HCT116 (cell line): Measurements from ENCODE around the gene DCBLD2. TPM values are rescaled to one million over a fixed set of nuclear protein-coding genes. Genes with fewer than 3 reads are reported as not detected.

Source experiments
- ATAC-seq: fragments of 200-7000 bp; cut with Tn5 transposase; 2 replicates; pipeline ENCODE4 v1.9.1; 2020; ENCODE audit warnings: mild to moderate bottlenecking, moderate library complexity
- BruUV-seq: library from RNA; stranded (reverse); fragments of 400-500 nt; replicated peaks from 2 replicates; lab custom pipeline; 2021; lab: Mats Ljungman, UMichigan
- CTCF ChIA-PET: fragments of 300-600 bp; sonication (Branson Sonifier 250); formaldehyde crosslinking; loops from one replicate; lab custom pipeline; 2021; ENCODE audit warnings: antibody characterized with exemption; lab: Charles Lee
- POLR2A ChIA-PET: fragments of 300-600, 350-600 bp; sonication (Branson Sonifier 250); formaldehyde crosslinking; loops from one replicate; lab custom pipeline; 2021; ENCODE audit warnings: antibody characterized with exemption; lab: Charles Lee
- RAD21 ChIA-PET, 2 experiments: fragments of 300-600 bp; sonication (Branson Sonifier 250); formaldehyde crosslinking; loops; one replicate each; lab custom pipeline; 2023; ENCODE audit warnings: low total read pairs in 2 of 2; ENCODE audit not compliant: uncharacterized antibody in 2 of 2, unreplicated experiment in 2 of 2, low non-redundant PET in 1 of 2; lab: Charles Lee
- DNase-seq: peaks from one replicate; pipeline ENCODE4 v3.0.0-alpha.2; 2010; ENCODE audit warnings: low read depth, low spot score
- H2AFZ ChIP-seq: fragments of 200-600 bp; shearing (Covaris generic), sonication (generic); 2 replicates; pipeline ENCODE4 v1.6.1; 2017; ENCODE audit warnings: low read depth, mixed run types, mixed read lengths, antibody characterized with exemption, low read length; ENCODE audit not compliant: poor library complexity, severe bottlenecking
- H3K27ac ChIP-seq: 2 replicates; pipeline ENCODE4 v1.5.1; 2012; ENCODE audit warnings: low read depth, low read length
- H3K27me3 ChIP-seq: fragments of 200-600 bp; sonication (generic); 2 replicates; pipeline ENCODE4 v1.6.1; 2016; ENCODE audit warnings: mixed run types, low read length, mixed read lengths; ENCODE audit not compliant: insufficient read depth
- H3K36me3 ChIP-seq, 2 experiments: fragments of 200-500 bp in 1 of 2; fragments of 200-600 bp in 1 of 2; sonication (Bioruptor generic) in 1 of 2; sonication (generic) in 1 of 2; 2 replicates each; pipeline versions ENCODE4 v1.5.1 to v1.6.1; 2014 to 2016; ENCODE audit warnings: low read length in 2 of 2, inconsistent platforms in 1 of 2, mixed read lengths in 1 of 2, mixed run types in 1 of 2; ENCODE audit not compliant: insufficient read depth in 2 of 2, control insufficient read depth in 1 of 2
- H3K4me1 ChIP-seq, 2 experiments: fragments of 200-600 bp in 1 of 2; sonication (generic) in 1 of 2; 2 replicates each; pipeline versions ENCODE4 v1.5.1 to v1.6.1; 2012 to 2017; ENCODE audit warnings: low read length in 2 of 2, inconsistent platforms in 1 of 2, mild to moderate bottlenecking in 1 of 2, mixed read lengths in 1 of 2, mixed run types in 1 of 2, moderate library complexity in 1 of 2; ENCODE audit not compliant: insufficient read depth in 2 of 2, control insufficient read depth in 1 of 2
- H3K4me2 ChIP-seq: fragments of 200-600 bp; sonication (generic); 2 replicates; pipeline ENCODE4 v1.6.1; 2017; ENCODE audit warnings: mixed run types, low read length, mixed read lengths
- H3K4me3 ChIP-seq, 2 experiments: fragments of 200-600 bp in 1 of 2; sonication (generic) in 1 of 2; replicated peaks in 1 of 2; 2 replicates each; pipeline ENCODE4 v1.5.1; 2011 to 2016; ENCODE audit warnings: low read length in 2 of 2, control low read depth in 1 of 2, low read depth in 1 of 2, mild to moderate bottlenecking in 1 of 2, mixed read lengths in 1 of 2, mixed run types in 1 of 2
- H3K79me2 ChIP-seq: fragments of 200-600 bp; sonication (generic); 2 replicates; pipeline ENCODE4 v1.6.1; 2017; ENCODE audit warnings: mild to moderate bottlenecking, mixed run types, low read length, moderate library complexity, mixed read lengths; ENCODE audit not compliant: insufficient read depth
- H3K9ac ChIP-seq: fragments of 200-600 bp; sonication (generic); 2 replicates; pipeline ENCODE4 v1.6.1; 2016; ENCODE audit warnings: low read length, mixed read lengths
- H3K9me2 ChIP-seq: fragments of 200-600 bp; sonication (generic), shearing (Covaris generic); 2 replicates; pipeline ENCODE4 v1.6.1; 2017; ENCODE audit warnings: mixed run types, mild to moderate bottlenecking, moderate library complexity; ENCODE audit not compliant: insufficient read depth
- H3K9me3 ChIP-seq, 2 experiments: fragments of 200-500 bp in 1 of 2; fragments of 200-600 bp in 1 of 2; sonication (Bioruptor generic) in 1 of 2; sonication (generic) in 1 of 2; 2 replicates each; pipeline ENCODE4 v1.6.1; 2014 to 2017; ENCODE audit warnings: low read length in 2 of 2, mixed read lengths in 2 of 2, inconsistent platforms in 1 of 2, low read depth in 1 of 2, mild to moderate bottlenecking in 1 of 2, mixed run types in 1 of 2, moderate library complexity in 1 of 2; ENCODE audit not compliant: control insufficient read depth in 1 of 2, insufficient read depth in 1 of 2
- H4K20me1 ChIP-seq: fragments of 200-600 bp; sonication (generic), shearing (Covaris generic); 2 replicates; pipeline ENCODE4 v1.6.1; 2017; ENCODE audit warnings: mixed run types, mild to moderate bottlenecking, moderate library complexity; ENCODE audit not compliant: insufficient read depth
- CBX3 ChIP-seq: IDR thresholded peaks from 2 replicates; pipeline ENCODE4 v1.6.1; 2012; ENCODE audit warnings: low read depth
- CEBPB ChIP-seq: IDR thresholded peaks from 2 replicates; pipeline ENCODE4 v1.6.1; 2012; ENCODE audit warnings: low read depth
- EGR1 ChIP-seq: IDR thresholded peaks from 2 replicates; pipeline ENCODE4 v1.6.1; 2012; ENCODE audit warnings: low read depth
- ELF1 ChIP-seq: IDR thresholded peaks from 2 replicates; pipeline ENCODE4 v1.6.1; 2012; ENCODE audit warnings: low read depth, borderline replicate concordance
- JUND ChIP-seq: IDR thresholded peaks from 2 replicates; pipeline ENCODE4 v1.6.1; 2012
- POLR2A ChIP-seq: IDR thresholded peaks from 2 replicates; pipeline ENCODE4 v1.7.0; 2011; ENCODE audit warnings: borderline replicate concordance; ENCODE audit not compliant: insufficient read depth, insufficient read length; ENCODE audit errors: extremely low read depth
- SIN3A ChIP-seq: IDR thresholded peaks from 2 replicates; pipeline ENCODE4 v1.6.1; 2012; ENCODE audit warnings: low read depth
- SRF ChIP-seq: IDR thresholded peaks from 2 replicates; pipeline ENCODE4 v1.6.1; 2012; ENCODE audit warnings: low read depth
- ZFX ChIP-seq: fragments of 450-650 bp; IDR thresholded peaks from 2 replicates; pipeline ENCODE4 v1.6.1; 2017
- intact Hi-C: fragments of 100-400 bp; cut with micrococcal nuclease; formaldehyde crosslinking; loops from 2 replicates; pipeline ENCODE4 v1.10.0; 2022
- total RNA-seq: library from RNA; stranded (reverse); gene quantifications from one replicate; pipeline ENCODE4 v1.2.1, GENCODE V29; 2021; ENCODE audit not compliant: unreplicated experiment
- TF ChIP-seq, protein P1 (sequence below): IDR thresholded peaks from 2 replicates; pipeline ENCODE4 v1.6.1; 2011; ENCODE audit warnings: mild to moderate bottlenecking, low read length, moderate library complexity; ENCODE audit not compliant: insufficient replicate concordance; ENCODE audit errors: extremely low read depth
- TF ChIP-seq, protein P2 (sequence below): IDR thresholded peaks from 2 replicates; pipeline ENCODE4 v1.6.1; 2012; ENCODE audit warnings: low read depth
- TF ChIP-seq, protein P3 (sequence below): IDR thresholded peaks from 2 replicates; pipeline ENCODE4 v1.6.1; 2012
- TF ChIP-seq, protein P4 (sequence below): IDR thresholded peaks from 2 replicates; pipeline ENCODE4 v1.6.1; 2012

DCBLD2 gene
- total RNA-seq, 1 experiment from 2014 or later = 532 TPM

DNA sequence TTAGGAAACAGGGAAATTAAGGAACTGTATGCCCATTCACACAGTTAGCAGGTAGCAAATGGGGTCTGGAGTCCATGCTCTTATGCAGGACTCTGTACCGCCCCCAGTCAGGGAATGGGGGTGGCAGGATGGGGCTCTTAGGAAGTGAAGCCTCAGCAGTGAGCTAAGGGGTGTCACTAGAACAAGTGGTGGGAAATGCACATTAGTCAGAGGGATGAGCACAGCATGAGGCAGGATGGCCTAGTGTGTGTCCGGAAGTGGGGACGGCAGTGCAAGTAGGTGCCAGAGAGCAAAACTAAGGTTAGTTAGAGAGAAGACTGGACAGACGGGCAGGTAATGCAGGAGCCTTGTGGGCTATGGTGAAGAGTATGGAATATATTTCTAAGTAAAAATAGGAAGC is 77.7 kb downstream of the DCBLD2 start:
- H3K4me3 ChIP-seq = no peak overlapping the region
- peaks cover 33 to 68% of the 10 kb centered on the region in 2 experiments for H3K36me3 ChIP-seq
- intact Hi-C loops = loop anchor here (1.0 to 10.0 kb wide), 2 partner anchors 250 to 281 kb away; no protein-coding TSS in a partner anchor
- H3K27ac ChIP-seq = peak overlapping the region; percentile 35
- ATAC-seq = peak; percentile 22
- BruUV-seq = TSS peak; percentile 0
- peaks cover 17% of the 10 kb centered on the region for H4K20me1 ChIP-seq
- no peak overlapping the region for H3K9ac ChIP-seq
- H3K4me1 ChIP-seq = peaks cover 4 to 28% of the 10 kb centered on the region in 2 experiments; a peak in 2 of 4 replicates
- H2AFZ ChIP-seq = no peak overlapping the region
- no peaks in the 10 kb centered on the region for H3K27me3 ChIP-seq
- H3K9me3 ChIP-seq = no peaks in the 10 kb centered on the region
- no peak for TF ChIP-seq EGR1
- TF ChIP-seq JUND = no peak
- TF ChIP-seq, protein P1, sequence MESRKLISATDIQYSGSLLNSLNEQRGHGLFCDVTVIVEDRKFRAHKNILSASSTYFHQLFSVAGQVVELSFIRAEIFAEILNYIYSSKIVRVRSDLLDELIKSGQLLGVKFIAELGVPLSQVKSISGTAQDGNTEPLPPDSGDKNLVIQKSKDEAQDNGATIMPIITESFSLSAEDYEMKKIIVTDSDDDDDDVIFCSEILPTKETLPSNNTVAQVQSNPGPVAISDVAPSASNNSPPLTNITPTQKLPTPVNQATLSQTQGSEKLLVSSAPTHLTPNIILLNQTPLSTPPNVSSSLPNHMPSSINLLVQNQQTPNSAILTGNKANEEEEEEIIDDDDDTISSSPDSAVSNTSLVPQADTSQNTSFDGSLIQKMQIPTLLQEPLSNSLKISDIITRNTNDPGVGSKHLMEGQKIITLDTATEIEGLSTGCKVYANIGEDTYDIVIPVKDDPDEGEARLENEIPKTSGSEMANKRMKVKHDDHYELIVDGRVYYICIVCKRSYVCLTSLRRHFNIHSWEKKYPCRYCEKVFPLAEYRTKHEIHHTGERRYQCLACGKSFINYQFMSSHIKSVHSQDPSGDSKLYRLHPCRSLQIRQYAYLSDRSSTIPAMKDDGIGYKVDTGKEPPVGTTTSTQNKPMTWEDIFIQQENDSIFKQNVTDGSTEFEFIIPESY = no peak
- TF ChIP-seq CEBPB = no peak
- no peak for TF ChIP-seq POLR2A
- TF ChIP-seq, all 23 proteins: peak for 0
- Histone ChIP-seq H3K79me2 (peaks cover 91% of the 10 kb centered on the region), H3K4me2 (no peak overlapping the region), H3K9me2 (no peaks in the 10 kb centered on the region)
- ChIA-PET CTCF (interaction anchor here (0.6 to 2.3 kb wide), 10 partner anchors 171 to 258 kb away, joined by 3 to 10 read pairs (median 4); partner anchors contain the start of gene CPOX), RAD21 (no interaction called here), POLR2A (no interaction called here)
- DNase-seq = no peak

DNA sequence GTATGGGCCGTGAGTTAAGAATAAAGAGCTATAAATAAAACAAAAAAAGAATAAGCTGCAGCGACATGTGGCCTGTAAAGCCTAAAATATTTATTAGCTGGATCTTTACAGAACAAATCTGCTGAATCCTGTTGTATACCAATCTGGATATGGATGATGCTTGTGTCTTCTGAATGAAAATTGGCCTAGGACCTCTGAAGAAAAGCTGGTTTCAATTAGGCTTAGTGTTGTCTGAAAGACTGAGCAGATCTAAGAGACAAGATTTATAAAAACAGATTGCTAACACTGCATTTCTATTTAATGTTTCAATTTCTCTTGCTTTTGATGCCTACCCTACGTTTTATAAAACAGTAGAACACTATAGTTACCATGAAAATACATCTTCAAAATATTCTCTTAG is 80.4 kb downstream of the DCBLD2 start:
- intact Hi-C loops = loop anchor here (10.0 kb wide), 1 partner anchor 284 kb away; no protein-coding TSS in a partner anchor
- Histone ChIP-seq H3K79me2 (peaks cover 88% of the 10 kb centered on the region), H3K4me1 (peaks cover 0 to 16% of the 10 kb centered on the region in 2 experiments; a peak in 2 of 4 replicates), H3K4me2 (no peak overlapping the region), H2AFZ (no peak overlapping the region), H3K9me2 (no peaks in the 10 kb centered on the region), H3K9me3 (no peaks in the 10 kb centered on the region), H3K27me3 (no peaks in the 10 kb centered on the region), H3K9ac (no peak overlapping the region), H3K27ac (no peak overlapping the region), H3K36me3 (peaks cover 46 to 81% of the 10 kb centered on the region in 2 experiments), H4K20me1 (peaks cover 10% of the 10 kb centered on the region), H3K4me3 (no peak overlapping the region)
- BruUV-seq = TSS peak; percentile 1
- ATAC-seq = no peak
- no peak for DNase-seq
- ChIA-PET POLR2A (no interaction called here), CTCF (interaction anchor here (0.8 kb wide), 1 partner anchor 219 kb away, joined by 3 read pairs; no protein-coding TSS in a partner anchor), RAD21 (no interaction called here)
- no peak for TF ChIP-seq JUND
- TF ChIP-seq, protein P2, sequence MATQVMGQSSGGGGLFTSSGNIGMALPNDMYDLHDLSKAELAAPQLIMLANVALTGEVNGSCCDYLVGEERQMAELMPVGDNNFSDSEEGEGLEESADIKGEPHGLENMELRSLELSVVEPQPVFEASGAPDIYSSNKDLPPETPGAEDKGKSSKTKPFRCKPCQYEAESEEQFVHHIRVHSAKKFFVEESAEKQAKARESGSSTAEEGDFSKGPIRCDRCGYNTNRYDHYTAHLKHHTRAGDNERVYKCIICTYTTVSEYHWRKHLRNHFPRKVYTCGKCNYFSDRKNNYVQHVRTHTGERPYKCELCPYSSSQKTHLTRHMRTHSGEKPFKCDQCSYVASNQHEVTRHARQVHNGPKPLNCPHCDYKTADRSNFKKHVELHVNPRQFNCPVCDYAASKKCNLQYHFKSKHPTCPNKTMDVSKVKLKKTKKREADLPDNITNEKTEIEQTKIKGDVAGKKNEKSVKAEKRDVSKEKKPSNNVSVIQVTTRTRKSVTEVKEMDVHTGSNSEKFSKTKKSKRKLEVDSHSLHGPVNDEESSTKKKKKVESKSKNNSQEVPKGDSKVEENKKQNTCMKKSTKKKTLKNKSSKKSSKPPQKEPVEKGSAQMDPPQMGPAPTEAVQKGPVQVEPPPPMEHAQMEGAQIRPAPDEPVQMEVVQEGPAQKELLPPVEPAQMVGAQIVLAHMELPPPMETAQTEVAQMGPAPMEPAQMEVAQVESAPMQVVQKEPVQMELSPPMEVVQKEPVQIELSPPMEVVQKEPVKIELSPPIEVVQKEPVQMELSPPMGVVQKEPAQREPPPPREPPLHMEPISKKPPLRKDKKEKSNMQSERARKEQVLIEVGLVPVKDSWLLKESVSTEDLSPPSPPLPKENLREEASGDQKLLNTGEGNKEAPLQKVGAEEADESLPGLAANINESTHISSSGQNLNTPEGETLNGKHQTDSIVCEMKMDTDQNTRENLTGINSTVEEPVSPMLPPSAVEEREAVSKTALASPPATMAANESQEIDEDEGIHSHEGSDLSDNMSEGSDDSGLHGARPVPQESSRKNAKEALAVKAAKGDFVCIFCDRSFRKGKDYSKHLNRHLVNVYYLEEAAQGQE = no peak
- TF ChIP-seq, protein P3, sequence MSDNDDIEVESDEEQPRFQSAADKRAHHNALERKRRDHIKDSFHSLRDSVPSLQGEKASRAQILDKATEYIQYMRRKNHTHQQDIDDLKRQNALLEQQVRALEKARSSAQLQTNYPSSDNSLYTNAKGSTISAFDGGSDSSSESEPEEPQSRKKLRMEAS = no peak
- TF ChIP-seq CBX3 = no peak
- TF ChIP-seq, protein P4, sequence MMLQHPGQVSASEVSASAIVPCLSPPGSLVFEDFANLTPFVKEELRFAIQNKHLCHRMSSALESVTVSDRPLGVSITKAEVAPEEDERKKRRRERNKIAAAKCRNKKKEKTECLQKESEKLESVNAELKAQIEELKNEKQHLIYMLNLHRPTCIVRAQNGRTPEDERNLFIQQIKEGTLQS = no peak
- no peak for TF ChIP-seq SRF
- no peak for TF ChIP-seq SIN3A
- TF ChIP-seq ZFX = no peak
- TF ChIP-seq CEBPB = no peak
- TF ChIP-seq EGR1 = no peak
- TF ChIP-seq ELF1 = no peak
